NCI-H146 (cell line): ENCODE measurements around the gene PVALEF.
"Not testable (repeated sequence)": the region's sequence is repeated elsewhere in the genome, so short reads cannot be mapped to it uniquely, and the experiment has no call there.

Experiments used
- DNase-seq: peaks from one replicate; lab custom pipeline; 2025; lab: John Stamatoyannopoulos, UW

The PVALEF gene

GRCh38 chr17:81143717-81144422 lies 21.4 kb upstream of the PVALEF start:
- no peak for DNase-seq

GRCh38 chr17:81144423-81144781 lies 20.9 kb upstream of the PVALEF start:
- no peak for DNase-seq

GRCh38 chr17:81146208-81146607 lies 19.1 kb upstream of the PVALEF start:
- DNase-seq = not testable (repeated sequence)

- no peak for DNase-seq
Measured at GRCh38 chr17:81147701-81148100, 17.6 kb upstream of the PVALEF start.

GRCh38 chr17:81148571-81148970 lies 16.7 kb upstream of the PVALEF start:
- no peak for DNase-seq

GRCh38 chr17:81148986-81149533 lies 16.2 kb upstream of the PVALEF start:
- DNase-seq = no peak

GRCh38 chr17:81150377-81151077 lies 14.8 kb upstream of the PVALEF start:
- no peak for DNase-seq

- no peak for DNase-seq
Measured at GRCh38 chr17:81151278-81151677, 14.0 kb upstream of the PVALEF start.

- no peak for DNase-seq
Measured at GRCh38 chr17:81152288-81152828, 12.9 kb upstream of the PVALEF start.

- DNase-seq = no peak
Measured at GRCh38 chr17:81153340-81153803, 11.9 kb upstream of the PVALEF start.

GRCh38 chr17:81154016-81154415 lies 11.3 kb upstream of the PVALEF start:
- not testable (repeated sequence) for DNase-seq

GRCh38 chr17:81154961-81155360 lies 10.3 kb upstream of the PVALEF start:
- no peak for DNase-seq

GRCh38 chr17:81156866-81157805 lies 8.2 kb upstream of the PVALEF start:
- DNase-seq = no peak

GRCh38 chr17:81157848-81158687 lies 7.2 kb upstream of the PVALEF start:
- DNase-seq = no peak

- no peak for DNase-seq
Measured at GRCh38 chr17:81158688-81159590, 6.4 kb upstream of the PVALEF start.

- DNase-seq = no peak
Measured at GRCh38 chr17:81159611-81160265, 5.6 kb upstream of the PVALEF start.

GRCh38 chr17:81160306-81160705 lies 5.0 kb upstream of the PVALEF start:
- DNase-seq = no peak

GRCh38 chr17:81160747-81161453 lies 4.4 kb upstream of the PVALEF start:
- no peak for DNase-seq

GRCh38 chr17:81161536-81161935 lies 3.8 kb upstream of the PVALEF start:
- no peak for DNase-seq
